Heart right ventricle (tissue), 16 donors: ENCODE data around the gene TMEM217. TPM values are rescaled to one million over a fixed set of nuclear protein-coding genes. Genes with fewer than 3 reads are reported as not detected.
"Not testable (repeated sequence)": the region's sequence is repeated elsewhere in the genome, so short reads cannot be mapped to it uniquely, and the experiment has no call there.

Source experiments
- ATAC-seq, 8 donors: fragments of 200-7000 bp; cut with Tn5 transposase; one replicate each; pipeline ENCODE4 v1.9.1; 2020; ENCODE audit warnings: mild to moderate bottlenecking in 8 of 8, moderate library complexity in 8 of 8, moderate number of reproducible peaks in 1 of 8
- DNase-seq, 2 donors: peaks; one replicate each; pipeline ENCODE4 v3.0.0-alpha.2; 2020
- H3K27ac ChIP-seq, 10 donors: fragments of 200-600 bp; sonication (generic) in 2 of 10; one replicate each; pipeline versions ENCODE4 v1.5.0 to v1.8.0; 2020 to 2022; ENCODE audit warnings: mild to moderate bottlenecking in 3 of 10
- H3K27me3 ChIP-seq, 7 donors: fragments of 200-600 bp; one replicate each; pipeline ENCODE4 v1.8.0; 2021 to 2022; ENCODE audit warnings: mild to moderate bottlenecking in 2 of 7
- H3K36me3 ChIP-seq, 9 donors: fragments of 200-600 bp; sonication (generic) in 1 of 9; one replicate each; pipeline versions ENCODE4 v1.5.0 to v1.8.0; 2020 to 2022; ENCODE audit warnings: mild to moderate bottlenecking in 2 of 9
- H3K4me1 ChIP-seq, 9 donors: fragments of 200-600 bp; sonication (generic) in 1 of 9; one replicate each; pipeline versions ENCODE4 v1.5.0 to v1.8.0; 2020 to 2022; ENCODE audit warnings: mild to moderate bottlenecking in 4 of 9
- H3K4me3 ChIP-seq, 10 donors: fragments of 200-600 bp; sonication (generic) in 2 of 10; one replicate each; pipeline versions ENCODE4 v1.5.0 to v1.8.0; 2020 to 2022; ENCODE audit warnings: mild to moderate bottlenecking in 7 of 10, moderate library complexity in 2 of 10
- H3K9me3 ChIP-seq, 11 donors: fragments of 200-600 bp in 10 of 11; sonication (generic) in 2 of 11; one replicate each; pipeline versions ENCODE4 v1.5.0 to v1.8.0; 2013 to 2022; ENCODE audit warnings: mild to moderate bottlenecking in 2 of 11, control low read depth in 1 of 11, moderate library complexity in 1 of 11
- WGBS, 2 donors: extraction: QIAGEN DNeasy Blood & Tissue Kit; methylation state at CpG; one replicate each; pipeline ENCODE4 v1.1.7; 2013; ENCODE audit warnings: inconsistent platforms in 1 of 2; 5-methylcytosine and 5-hydroxymethylcytosine counted together
- intact Hi-C, 10 donors: fragments of 100-400 bp; cut with DNase I; formaldehyde crosslinking; loops; one replicate each; pipeline versions ENCODE4 v1.11.1 to v1.14.2; 2022
- long read RNA-seq, 3 donors: library from polyadenylated mRNA; unstranded; transcript quantifications; one replicate each; pipeline ENCODE4 v2.0.0, GENCODE V29; 2020 to 2021
- polyA plus RNA-seq, 2 donors: library from polyadenylated mRNA; stranded (reverse); fragments of 200-250 nt; gene quantifications; one replicate each; pipeline ENCODE4 v1.2.3, GENCODE V29; 2013
- total RNA-seq, 10 donors: library from RNA; stranded (reverse); fragmentation: NEBNext Ultra II Directional in 3 of 10; extraction: Animal tissue kit (Norgen Biotek cat#: 25700) in 3 of 10; gene quantifications; one replicate each; pipeline versions ENCODE4 v1.2.1 to v1.2.4, GENCODE V29; 2021 to 2023
- TF ChIP-seq, protein P1 (sequence below), 9 donors: fragments of 200-600 bp; sonication (generic) in 2 of 9; IDR thresholded peaks; one replicate each; pipeline versions ENCODE4 v1.5.0 to v1.8.0; 2021 to 2022; ENCODE audit warnings: antibody characterized with exemption in 9 of 9, mild to moderate bottlenecking in 5 of 9, moderate library complexity in 1 of 9
- donor health status: Arrhythmogenic right ventricular cardiomyopathy.
- donor health status: ischemic (EF 13 %, LVEDD 7.1; RV severe dilation, severe dysfunction).
- donor health status: healthy with polysubstance abuse.
- donor health status: DM: no; HTN: yes; CAD: no.
- donor health status: DM: no; HTN: no; CAD: no.
- donor health status: ischemic (EF 25% LVEDD 6.9; RV normal size, moderate dysfunction).
- donor health status: ischemic (EF 25% LVEDD 5.7; RV mildly dilated, moderate dysfunction).
- donor health status: healthy.
- donor health status: DM: yes; HTN: yes; CAD: no.
- donor health status: Ischemic cardiomyopathy.
- donor health status: ischemic (EF 35%, LVEDD 5.7; RV mildly dilated, moderate dysfunction).
- donor health status: nonischemic (EF 11% LVEDD 7.7; RV severe dilation, severe dysfunction).
- donor health status: DM: yes; HTN: yes; CAD: no.
- donor health status: PGD.
- donor health status: ischemic (EF 29% LVEDD 5.4; RV normal size, mild dysfunction).
- donor health status: nonischemic (EF 23%, LVEDD 6.1; RV moderate dilation, normal function).

The TMEM217 gene
- 1 to 10 TPM in 1 of 10 donors, under 1 TPM in 7, not detected in 2; 0.20 to 1.1 (median 0.41) TPM for total RNA-seq
- polyA plus RNA-seq: under 1 TPM; 0.29 to 0.64 TPM
- long read RNA-seq, donor 1: 0 reads
- long read RNA-seq, donor 2: 0 reads
- long read RNA-seq, donor 3: 0 reads

- Histone ChIP-seq H3K4me1 (peaks cover 0 to 33% (median 24%) of the 10 kb centered on the region in 9 donors), H3K27me3 (no peaks in the 10 kb centered on the region), H3K9me3 (no peaks in the 10 kb centered on the region), H3K4me3 (peak within 1 kb of the TSS; percentile 70 to 98 (median 89)), H3K27ac (peak within 1 kb of the TSS; percentile 69 to 98 (median 92)), H3K36me3 (no peaks in the 10 kb centered on the region)
- DNase-seq (peak; percentile 94 to 96), ATAC-seq (peak; percentile 100)
- TF ChIP-seq, protein P1, sequence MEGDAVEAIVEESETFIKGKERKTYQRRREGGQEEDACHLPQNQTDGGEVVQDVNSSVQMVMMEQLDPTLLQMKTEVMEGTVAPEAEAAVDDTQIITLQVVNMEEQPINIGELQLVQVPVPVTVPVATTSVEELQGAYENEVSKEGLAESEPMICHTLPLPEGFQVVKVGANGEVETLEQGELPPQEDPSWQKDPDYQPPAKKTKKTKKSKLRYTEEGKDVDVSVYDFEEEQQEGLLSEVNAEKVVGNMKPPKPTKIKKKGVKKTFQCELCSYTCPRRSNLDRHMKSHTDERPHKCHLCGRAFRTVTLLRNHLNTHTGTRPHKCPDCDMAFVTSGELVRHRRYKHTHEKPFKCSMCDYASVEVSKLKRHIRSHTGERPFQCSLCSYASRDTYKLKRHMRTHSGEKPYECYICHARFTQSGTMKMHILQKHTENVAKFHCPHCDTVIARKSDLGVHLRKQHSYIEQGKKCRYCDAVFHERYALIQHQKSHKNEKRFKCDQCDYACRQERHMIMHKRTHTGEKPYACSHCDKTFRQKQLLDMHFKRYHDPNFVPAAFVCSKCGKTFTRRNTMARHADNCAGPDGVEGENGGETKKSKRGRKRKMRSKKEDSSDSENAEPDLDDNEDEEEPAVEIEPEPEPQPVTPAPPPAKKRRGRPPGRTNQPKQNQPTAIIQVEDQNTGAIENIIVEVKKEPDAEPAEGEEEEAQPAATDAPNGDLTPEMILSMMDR (IDR thresholded peaks at IDR 0.05): no peak
- WGBS, 2 donors: 0% methylated on average over 44 to 45 of the region's 45 CpGs
- intact Hi-C loops: no loop called here
Measured at GRCh38 chr6:37257634-37258404, at the start of gene TMEM217, which contains the start of gene TBC1D22B. Gene TMEM217, minus strand, starts transcription at chr6:37258144. Its CDS starts 39,114 bp downstream, at chr6:37219030. Gene TBC1D22B, plus strand, starts transcription at chr6:37257772. Its CDS starts 146 bp downstream, at chr6:37257918.

GRCh38 chr6:37307484-37307883 is 49.5 kb upstream of the TMEM217 start:
- peaks cover 0 to 17% (median 4%) of the 10 kb centered on the region in 9 donors for H3K4me1 ChIP-seq
- H3K27ac ChIP-seq: peak overlapping the region in 2 of 10 donors; percentile 47 to 48
- H3K4me3 ChIP-seq, DNase-seq, H3K27me3 ChIP-seq, H3K9me3 ChIP-seq, ATAC-seq, intact Hi-C loops: not testable (repeated sequence)
- WGBS, 2 donors: 95% methylated on average over 10 of the region's 10 CpGs
- H3K36me3 ChIP-seq: peaks cover 0 to 52% (median 9%) of the 10 kb centered on the region in 9 donors

DNA sequence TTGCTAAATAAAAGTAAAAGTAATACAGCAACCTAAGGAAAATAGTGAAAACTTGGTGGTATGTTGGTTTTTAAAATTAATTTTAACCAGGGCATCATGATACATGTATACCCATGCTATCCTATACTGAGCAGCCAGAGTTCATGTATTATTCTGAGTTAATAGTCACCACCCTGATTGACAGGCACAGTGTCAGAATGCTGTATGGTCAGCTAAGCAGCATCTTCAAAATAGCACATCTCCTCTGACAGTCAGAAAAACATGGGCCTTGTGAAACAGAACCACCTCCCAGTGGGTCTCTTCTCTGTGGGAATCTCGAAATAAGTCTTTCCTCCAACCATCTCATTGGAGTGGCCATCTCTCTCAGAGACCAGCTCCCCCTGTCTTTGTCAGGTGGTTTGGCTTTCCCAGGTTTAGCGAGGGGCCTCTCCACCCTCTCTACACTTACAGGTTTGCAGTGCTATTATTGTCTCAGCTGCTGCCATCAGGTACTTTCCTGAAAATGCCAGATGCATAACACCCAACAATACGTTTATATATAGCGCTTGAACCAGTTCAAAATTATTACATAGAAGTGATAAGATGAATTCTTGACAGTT is 48.8 kb upstream of the TMEM217 start:
- TF ChIP-seq, protein P1 (IDR thresholded peaks at IDR 0.05): no peak
- Histone ChIP-seq H3K36me3 (peaks cover 0 to 59% (median 13%) of the 10 kb centered on the region in 9 donors), H3K9me3 (no peaks in the 10 kb centered on the region), H3K27me3 (no peaks in the 10 kb centered on the region), H3K27ac (no peak overlapping the region), H3K4me3 (no peak overlapping the region), H3K4me1 (peaks cover 0 to 17% (median 10%) of the 10 kb centered on the region in 9 donors)
- intact Hi-C loops: no loop called here
- DNase-seq: no peak
- peak in 1 of 8 donors; percentile 18 for ATAC-seq
- 73 to 81% methylated on average over 4 of the region's 4 CpGs for WGBS, 2 donors

DNA sequence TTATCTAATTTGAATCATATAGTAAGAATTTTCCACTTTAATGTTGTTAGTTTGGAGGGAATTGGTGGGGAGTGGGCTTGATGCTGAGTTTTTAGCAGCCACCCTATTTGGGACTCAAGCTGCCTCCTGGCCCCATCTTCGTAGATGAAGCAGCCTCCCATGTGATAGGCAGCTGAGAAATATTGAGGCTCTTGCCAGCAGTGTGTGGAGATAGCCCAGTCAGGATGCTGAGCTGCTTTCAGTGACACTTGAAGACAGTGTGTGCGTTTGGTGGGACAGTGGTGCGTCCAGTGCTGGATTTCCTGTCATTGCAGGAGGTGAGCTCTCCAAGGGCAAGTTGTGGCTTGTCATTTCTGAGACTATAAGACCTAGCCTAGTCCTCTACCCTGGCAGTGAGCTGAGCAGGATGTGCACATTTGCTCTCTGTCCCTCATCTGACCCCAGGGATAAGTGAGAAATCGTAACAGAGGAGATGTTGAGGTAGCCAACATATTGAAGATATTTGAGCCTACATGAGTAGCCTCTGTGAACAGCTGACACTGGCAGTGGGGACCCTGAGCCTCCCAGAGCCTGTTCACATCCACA is 48.0 kb upstream of the TMEM217 start:
- TF ChIP-seq, protein P1 (IDR thresholded peaks at IDR 0.05): no peak
- intact Hi-C loops: no loop called here
- peaks cover 0 to 17% (median 10%) of the 10 kb centered on the region in 9 donors for H3K4me1 ChIP-seq
- H3K4me3 ChIP-seq: no peak overlapping the region
- ATAC-seq (peak in 1 of 8 donors; percentile 43), DNase-seq (no peak)
- H3K9me3 ChIP-seq: no peaks in the 10 kb centered on the region
- no peak overlapping the region for H3K27ac ChIP-seq
- 76 to 82% methylated on average over 4 of the region's 4 CpGs for WGBS, 2 donors
- peaks cover 0 to 67% (median 13%) of the 10 kb centered on the region in 9 donors for H3K36me3 ChIP-seq
- no peaks in the 10 kb centered on the region for H3K27me3 ChIP-seq
